GM19328 (cell line): ENCODE data around the gene P2RX1.
A peak's percentile ranks its signal among the peaks of the same experiment; 100 is the strongest.

Source experiments
- ATAC-seq: cut with Tn5 transposase; IDR thresholded peaks from one replicate; pipeline ENCODE4 v1.9.1; 2021; ENCODE audit warnings: mild to moderate bottlenecking, moderate library complexity; ENCODE audit not compliant: unreplicated experiment

P2RX1 gene

DNA sequence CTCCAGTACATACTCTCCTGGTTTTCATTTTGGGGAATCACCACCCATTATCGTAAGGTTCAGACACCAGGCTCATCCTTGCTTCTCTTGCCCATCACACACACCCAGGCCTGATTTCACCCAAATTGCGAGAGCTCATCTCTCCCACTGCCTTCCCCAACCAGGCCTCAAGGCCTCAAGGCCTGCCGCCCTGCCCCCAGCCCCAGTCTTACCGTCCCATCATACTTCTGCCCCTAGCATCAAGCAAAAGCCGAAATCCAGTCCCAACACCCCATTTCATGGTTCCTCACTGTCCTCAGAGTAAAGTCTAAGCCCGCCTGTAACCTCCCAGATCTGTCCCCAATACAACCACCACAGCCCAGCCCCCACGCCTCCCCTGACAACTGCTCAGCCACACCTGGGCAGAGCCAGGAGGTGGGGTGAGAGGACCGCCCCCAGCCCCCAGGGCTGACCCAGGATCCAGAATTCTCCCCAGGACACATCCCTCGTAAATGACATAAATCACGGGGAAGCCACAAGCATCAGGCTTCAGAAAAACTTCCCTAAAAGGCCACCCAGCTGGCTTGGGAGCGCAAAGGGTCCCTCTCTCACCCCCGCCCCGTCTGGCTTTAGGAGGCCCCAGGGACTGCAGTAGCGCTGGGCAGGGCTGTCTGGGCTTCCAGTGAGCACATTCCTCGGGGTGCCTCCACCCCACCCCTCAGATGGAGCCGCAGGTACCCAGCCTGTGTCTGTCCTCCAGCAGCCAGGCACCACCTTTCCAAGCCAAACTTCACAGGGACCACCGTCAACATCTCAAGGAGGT lies 9.6 kb upstream of the P2RX1 start:
- ATAC-seq: no peak

GRCh38 chr17:3924512-3925350 lies 8.5 kb upstream of the P2RX1 start:
- ATAC-seq: no peak

- no peak for ATAC-seq
These were observed 7.4 kb upstream of the P2RX1 start for GRCh38 chr17:3923466-3924190.

- no peak for ATAC-seq
These were observed 6.5 kb upstream of the P2RX1 start for GRCh38 chr17:3922765-3923164.

DNA sequence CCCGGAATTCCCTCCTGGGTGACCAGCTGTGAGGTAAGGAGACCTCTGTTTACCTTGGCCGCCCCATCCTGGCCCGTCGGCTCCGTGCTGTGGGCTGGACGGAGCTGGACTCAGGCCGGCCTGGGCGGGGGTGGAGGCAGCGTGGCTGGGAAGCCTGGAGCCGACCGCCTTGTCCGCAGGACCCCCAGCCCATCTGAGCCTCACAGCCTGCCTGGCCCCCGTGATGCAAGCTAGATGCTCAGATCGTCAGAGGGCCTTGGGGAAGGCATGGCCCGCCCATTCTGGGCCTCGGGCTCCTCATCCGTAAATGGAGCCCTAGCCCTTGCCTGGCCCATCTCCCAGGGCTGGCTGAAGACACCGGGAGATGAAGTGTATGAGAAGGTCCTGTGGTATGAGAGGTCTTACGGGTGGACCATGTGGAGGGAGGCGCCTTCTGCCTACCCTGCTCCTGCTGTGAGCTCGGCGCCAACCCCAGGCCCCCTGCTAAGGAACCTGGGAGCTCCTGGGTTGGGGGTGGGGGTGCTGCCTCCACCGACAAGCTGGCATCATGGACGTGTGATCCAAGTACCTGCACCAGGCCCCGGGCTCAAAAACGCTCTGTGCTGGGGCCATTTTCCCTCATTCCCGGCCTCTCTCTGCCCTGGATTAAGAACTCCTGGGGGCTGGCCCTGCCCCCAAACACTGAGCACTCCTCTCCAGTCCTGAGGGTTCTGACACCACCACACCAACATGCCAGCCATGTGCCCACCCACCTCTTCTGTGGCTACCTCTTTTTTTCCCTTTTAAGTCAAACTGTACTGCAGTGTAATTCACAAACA lies 5.4 kb upstream of the P2RX1 start:
- ATAC-seq: no peak

DNA sequence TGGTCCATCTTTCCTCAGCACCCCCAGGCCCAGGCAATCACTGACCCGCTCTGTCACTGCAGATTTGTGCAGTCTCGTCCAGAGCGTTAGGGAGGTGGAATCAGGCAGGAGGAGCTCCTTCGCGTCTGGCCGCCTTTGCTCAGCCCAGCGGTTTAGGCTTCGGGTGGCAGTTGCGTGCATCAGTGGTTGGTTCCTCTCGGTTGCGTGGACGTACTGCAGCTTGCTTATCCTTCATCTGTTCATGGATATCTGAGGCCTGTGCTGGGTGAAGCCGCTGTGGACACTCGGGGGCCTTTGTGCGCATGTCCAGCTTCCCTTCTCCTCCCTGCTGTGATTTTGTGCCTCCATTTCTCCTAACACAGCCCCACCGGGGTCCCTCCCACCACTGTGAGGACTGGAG lies 4.7 kb upstream of the P2RX1 start:
- no peak for ATAC-seq

DNA sequence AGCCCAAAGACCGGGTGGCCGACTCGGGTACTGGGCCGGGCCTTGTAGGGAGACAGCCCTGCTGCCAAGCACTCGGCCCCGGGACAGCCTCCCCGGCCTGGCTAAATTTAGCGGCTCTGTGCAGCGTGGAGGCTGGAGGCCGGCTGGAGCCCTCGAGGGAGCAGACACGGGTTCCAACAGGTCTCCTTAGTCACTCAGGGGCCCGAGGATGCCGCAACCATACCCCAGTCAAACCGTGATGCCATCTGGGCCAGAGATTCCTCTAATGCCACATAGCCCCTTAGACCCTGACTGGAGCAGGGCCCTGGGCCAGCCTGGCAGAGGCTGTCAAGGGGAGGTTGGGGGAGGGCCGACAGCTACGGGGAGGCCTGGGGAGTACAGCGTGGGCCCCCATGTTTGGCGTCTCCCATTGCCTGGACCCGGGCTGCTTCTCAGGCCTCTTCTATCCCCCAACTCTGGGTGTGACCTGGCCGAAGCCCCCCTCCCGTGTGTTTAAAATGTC lies 2.9 kb upstream of the P2RX1 start:
- no peak for ATAC-seq

- no peak for ATAC-seq
These were observed 2.3 kb upstream of the P2RX1 start for GRCh38 chr17:3918372-3919122.

GRCh38 chr17:3917391-3917931 lies 1.2 kb upstream of the P2RX1 start:
- no peak for ATAC-seq

GRCh38 chr17:3916825-3917224 lies 560 bp upstream of the P2RX1 start:
- ATAC-seq: no peak

- ATAC-seq: no peak
These were observed 677 bp downstream of the P2RX1 start for GRCh38 chr17:3915581-3915994.

DNA sequence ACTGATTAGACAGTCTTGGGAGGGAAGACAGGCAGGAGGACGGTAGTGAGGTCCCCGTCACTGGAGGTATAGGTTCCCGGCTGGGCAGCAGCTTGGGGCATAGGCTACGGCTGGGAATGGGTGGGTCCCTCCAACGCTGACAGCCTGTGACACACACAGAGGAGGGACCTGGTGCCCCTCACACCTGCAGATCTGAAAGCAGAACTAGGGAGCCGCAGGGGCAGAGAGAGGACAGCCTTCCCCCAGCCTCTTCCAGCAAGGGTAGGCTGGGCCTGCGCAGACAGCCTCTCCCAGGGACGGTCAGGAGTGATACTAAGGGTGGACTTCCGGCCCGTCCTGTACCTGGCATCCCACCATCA lies 2.0 kb downstream of the P2RX1 start:
- ATAC-seq: no peak

- peak; percentile 47 for ATAC-seq
These were observed 2.5 kb downstream of the P2RX1 start for GRCh38 chr17:3913531-3914311.

DNA sequence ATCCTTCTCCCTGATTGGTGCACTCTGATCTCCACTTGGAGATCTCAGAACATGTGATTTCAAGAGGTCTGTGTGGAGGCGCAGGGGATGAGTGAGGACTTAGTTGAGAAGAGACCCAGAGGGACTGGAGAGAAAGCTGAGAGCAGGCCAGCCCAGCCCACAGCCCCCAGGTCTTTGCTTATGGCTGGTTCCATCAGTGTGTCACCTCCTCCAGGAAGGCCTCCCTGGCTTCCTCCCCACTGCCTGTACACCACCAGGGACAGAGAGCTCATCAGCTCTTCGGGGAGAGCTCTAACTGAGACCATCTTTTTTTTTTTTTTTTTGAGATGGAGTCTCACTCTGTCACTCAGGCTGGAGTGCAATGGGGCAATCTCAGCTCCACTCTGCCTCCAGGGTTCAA lies 3.4 kb downstream of the P2RX1 start:
- ATAC-seq: no peak

GRCh38 chr17:3911271-3912053 lies 4.8 kb downstream of the P2RX1 start:
- peak; percentile 63 for ATAC-seq

DNA sequence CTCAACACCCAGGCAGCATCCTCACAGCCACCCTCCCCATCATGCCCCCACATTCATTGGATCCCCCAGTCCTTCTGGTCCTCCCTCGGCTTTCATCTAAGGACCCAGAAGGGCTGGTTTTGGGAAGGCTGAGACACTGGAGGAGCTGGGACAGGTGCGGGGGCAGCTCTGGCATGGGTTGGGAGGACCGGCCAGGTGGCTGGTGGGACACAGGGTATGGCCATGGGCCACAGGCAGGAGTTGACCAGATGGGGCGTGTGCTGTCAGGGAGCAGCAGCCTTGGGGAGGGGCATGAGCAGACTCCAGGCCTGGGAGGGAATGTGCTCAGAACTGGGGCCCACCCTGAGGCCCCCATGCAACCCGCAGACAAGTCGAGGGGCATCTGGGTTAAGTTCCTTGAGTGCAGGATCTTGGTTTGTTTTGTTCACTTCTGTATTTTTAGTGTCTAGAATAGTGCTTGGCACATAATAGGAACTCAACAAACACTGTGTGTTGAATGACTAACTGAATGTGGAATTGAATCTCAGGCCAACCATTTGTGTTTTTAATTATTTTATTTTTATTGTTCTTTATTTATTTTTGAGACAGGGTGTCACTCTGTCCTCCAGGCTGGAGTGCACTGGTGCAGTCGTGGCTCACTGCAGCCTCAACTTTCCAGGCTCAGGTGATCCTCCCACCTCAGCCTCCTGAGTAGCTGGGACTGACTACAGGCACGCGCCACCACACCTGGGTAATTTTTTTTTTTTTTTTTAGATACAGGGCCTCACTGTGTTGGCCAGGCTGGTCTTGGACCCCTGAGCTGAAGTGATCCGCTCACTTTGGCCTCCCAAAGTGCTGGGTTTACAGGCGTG lies 5.6 kb downstream of the P2RX1 start:
- ATAC-seq: no peak

DNA sequence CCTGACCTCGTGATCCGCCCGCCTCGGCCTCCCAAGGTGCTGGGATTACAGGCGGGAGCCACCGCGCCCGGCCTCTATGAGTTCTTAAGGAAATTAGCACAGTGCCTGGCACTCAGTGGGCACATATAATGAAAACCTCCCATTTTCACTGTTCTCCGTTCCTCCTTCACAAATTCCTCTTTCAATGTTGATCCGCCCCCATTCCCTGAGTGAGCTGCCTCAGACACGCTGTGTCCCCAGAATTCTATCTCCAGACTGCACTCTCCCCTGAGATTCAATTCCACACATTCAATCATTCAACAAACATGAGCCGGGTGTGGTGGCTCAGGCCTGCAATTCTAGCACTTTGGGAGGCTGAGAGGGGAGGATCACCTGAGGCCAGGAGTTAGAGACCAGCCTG lies 7.0 kb downstream of the P2RX1 start:
- no peak for ATAC-seq
